GM21786 (cell line): ENCODE measurements around the gene RTP3.

Source experiments
- ATAC-seq: cut with Tn5 transposase; IDR thresholded peaks from one replicate; pipeline ENCODE4 v1.9.1; 2021; ENCODE audit not compliant: unreplicated experiment

The RTP3 gene

GRCh38 chr3:46497556-46498265 is at the start of gene RTP3:
Gene RTP3 (plus strand): TSS chr3:46497976. CDS start chr3:46498063, 87 bp downstream.
- ATAC-seq: no peak

GRCh38 chr3:46448721-46449120 is 49.1 kb upstream of the RTP3 start:
- ATAC-seq: no peak

- no peak for ATAC-seq
Measured at GRCh38 chr3:46449755-46450552, 47.8 kb upstream of the RTP3 start.

GRCh38 chr3:46453526-46454208 is 44.1 kb upstream of the RTP3 start:
- ATAC-seq: no peak

GRCh38 chr3:46454209-46454595 is 43.6 kb upstream of the RTP3 start:
- ATAC-seq: no peak

- ATAC-seq: no peak
Measured at GRCh38 chr3:46454606-46455005, 43.2 kb upstream of the RTP3 start.

GRCh38 chr3:46455231-46456115 is 42.3 kb upstream of the RTP3 start:
- ATAC-seq: no peak

GRCh38 chr3:46456118-46456517 is 41.7 kb upstream of the RTP3 start:
- no peak for ATAC-seq

- no peak for ATAC-seq
Measured at GRCh38 chr3:46460051-46460450, 37.7 kb upstream of the RTP3 start.

GRCh38 chr3:46462111-46462510 is 35.7 kb upstream of the RTP3 start:
- ATAC-seq: no peak

- ATAC-seq: no peak
Measured at GRCh38 chr3:46462511-46462910, 35.3 kb upstream of the RTP3 start.

GRCh38 chr3:46463120-46463867 is 34.5 kb upstream of the RTP3 start:
- ATAC-seq: no peak

- no peak for ATAC-seq
Measured at GRCh38 chr3:46463868-46464241, 33.9 kb upstream of the RTP3 start.

GRCh38 chr3:46464326-46465195 is 33.2 kb upstream of the RTP3 start, which contains the start of gene LTF:
Gene LTF (minus strand): TSS chr3:46464905. CDS start chr3:46464867, 38 bp downstream.
- no peak for ATAC-seq

GRCh38 chr3:46465196-46465520 is 32.6 kb upstream of the RTP3 start:
- ATAC-seq: no peak

GRCh38 chr3:46466273-46466672 is 31.5 kb upstream of the RTP3 start:
- no peak for ATAC-seq

- no peak for ATAC-seq
Measured at GRCh38 chr3:46466871-46467403, 30.8 kb upstream of the RTP3 start.

- ATAC-seq: no peak
Measured at GRCh38 chr3:46467562-46467961, 30.2 kb upstream of the RTP3 start.
